Keratinocyte (primary cell): Measurements from ENCODE around the gene KIF11. TPM values are rescaled to one million over a fixed set of nuclear protein-coding genes. Genes with fewer than 3 reads are reported as not detected.

Experiments used
- DNase-seq: peaks from one replicate; pipeline ENCODE4 v3.0.0-alpha.2; 2011; ENCODE audit warnings: low read depth, missing footprints, low spot score
- FAIRE-seq: peaks from 2 replicates; lab custom pipeline; 2011; peaks lifted over from hg19 to GRCh38; lab: Jason Lieb, UNC
- H2AFZ ChIP-seq: 2 replicates; pipeline ENCODE4 v1.6.0; 2012; ENCODE audit warnings: low read length, control low read depth, inconsistent platforms; ENCODE audit not compliant: control insufficient read depth
- H3K27ac ChIP-seq: 2 replicates; pipeline ENCODE4 v1.5.1; 2011; ENCODE audit warnings: low read length; ENCODE audit not compliant: control insufficient read depth, insufficient read depth
- H3K27me3 ChIP-seq: 3 replicates; pipeline ENCODE4 v1.6.0; 2011; ENCODE audit warnings: low read length; ENCODE audit not compliant: control insufficient read depth, insufficient read depth; ENCODE audit errors: extremely low read depth
- H3K36me3 ChIP-seq, 2 experiments: 2 replicates in 1 of 2; 3 replicates in 1 of 2; pipeline ENCODE4 v1.5.1; 2011; ENCODE audit warnings: low read length in 2 of 2, mild to moderate bottlenecking in 1 of 2; ENCODE audit not compliant: control insufficient read depth in 2 of 2, insufficient read depth in 2 of 2; ENCODE audit errors: extremely low read depth in 1 of 2
- H3K4me1 ChIP-seq: 3 replicates; pipeline ENCODE4 v1.5.1; 2011; ENCODE audit warnings: low read length; ENCODE audit not compliant: control insufficient read depth, insufficient read depth; ENCODE audit errors: extremely low read depth
- H3K4me2 ChIP-seq: 3 replicates; pipeline ENCODE4 v1.6.0; 2011; ENCODE audit warnings: low read depth, low read length; ENCODE audit not compliant: control insufficient read depth, insufficient read depth; ENCODE audit errors: extremely low read depth
- H3K4me3 ChIP-seq, 3 experiments: fragments of 200-600 bp in 1 of 3; sonication (generic) in 1 of 3; 2 replicates in 2 of 3; 3 replicates in 1 of 3; pipeline ENCODE4 v1.5.1; 2011 to 2016; ENCODE audit warnings: low read length in 3 of 3, mild to moderate bottlenecking in 3 of 3, control low read depth in 2 of 3, inconsistent platforms in 1 of 3, low read depth in 1 of 3, mixed read lengths in 1 of 3, mixed run types in 1 of 3, moderate library complexity in 1 of 3; ENCODE audit not compliant: control insufficient read depth in 2 of 3, insufficient read depth in 2 of 3; ENCODE audit errors: extremely low read depth in 1 of 3
- H3K79me2 ChIP-seq: 2 replicates; pipeline ENCODE4 v1.6.0; 2012; ENCODE audit warnings: low read length; ENCODE audit not compliant: control insufficient read depth, insufficient read depth
- H3K9ac ChIP-seq: 3 replicates; pipeline ENCODE4 v1.6.0; 2011; ENCODE audit warnings: low read length; ENCODE audit not compliant: control insufficient read depth, insufficient read depth; ENCODE audit errors: extremely low read depth
- H3K9me1 ChIP-seq: 3 replicates; pipeline ENCODE4 v1.6.0; 2011; ENCODE audit warnings: low read length; ENCODE audit not compliant: control insufficient read depth, insufficient read depth; ENCODE audit errors: extremely low read depth
- H3K9me3 ChIP-seq: 2 replicates; pipeline ENCODE4 v1.5.1; 2012; ENCODE audit warnings: low read depth, low read length; ENCODE audit not compliant: control insufficient read depth
- H4K20me1 ChIP-seq: 3 replicates; pipeline ENCODE4 v1.6.0; 2011; ENCODE audit warnings: low read length; ENCODE audit not compliant: control insufficient read depth, insufficient read depth; ENCODE audit errors: extremely low read depth
- EZH2 ChIP-seq: IDR thresholded peaks from one replicate; pipeline ENCODE4 v1.6.1; 2012; ENCODE audit warnings: inconsistent platforms, mild to moderate bottlenecking, low read length, moderate library complexity
- dilution Hi-C: fragments of 300-500 bp; cut with MboI; formaldehyde crosslinking; loops from one replicate; pipeline ENCODE4 v1.7.0; 2020; ENCODE audit warnings: low sequenced_read_pairs; ENCODE audit not compliant: extremely low pct_ligation_motif_present
- polyA plus RNA-seq, 5 experiments: library from polyadenylated mRNA; depleted of rRNA in 3 of 5; stranded (reverse) in 3 of 5; stranded (forward) in 1 of 5; unstranded in 1 of 5; fragments of >200 nt; gene quantifications; 1 replicate in 1 of 5; 2 replicates in 3 of 5; 3 replicates in 1 of 5; pipeline versions ENCODE4 v1.2.1 to v1.2.3, GENCODE V29; 2011 to 2012; ENCODE audit warnings: missing spikeins in 2 of 5, low read depth in 1 of 5, low replicate concordance in 1 of 5
- TF ChIP-seq, protein P1 (sequence below), 3 experiments: IDR thresholded peaks in 1 of 3; conservative IDR thresholded peaks in 1 of 3; optimal IDR thresholded peaks in 1 of 3; 2 replicates in 2 of 3; 3 replicates in 1 of 3; pipeline versions ENCODE3 to v1.5.1; 2011; ENCODE audit warnings: low read length in 3 of 3, mild to moderate bottlenecking in 3 of 3, moderate library complexity in 2 of 3, control low read depth in 1 of 3, inconsistent platforms in 1 of 3; ENCODE audit not compliant: insufficient read depth in 2 of 3; ENCODE audit errors: extremely low read depth in 1 of 3

Gene KIF11
- polyA plus RNA-seq, 1 donor (not counting 4 experiments of a cell fraction or from before 2014, with no cell fraction given) = 10.6 TPM

DNA sequence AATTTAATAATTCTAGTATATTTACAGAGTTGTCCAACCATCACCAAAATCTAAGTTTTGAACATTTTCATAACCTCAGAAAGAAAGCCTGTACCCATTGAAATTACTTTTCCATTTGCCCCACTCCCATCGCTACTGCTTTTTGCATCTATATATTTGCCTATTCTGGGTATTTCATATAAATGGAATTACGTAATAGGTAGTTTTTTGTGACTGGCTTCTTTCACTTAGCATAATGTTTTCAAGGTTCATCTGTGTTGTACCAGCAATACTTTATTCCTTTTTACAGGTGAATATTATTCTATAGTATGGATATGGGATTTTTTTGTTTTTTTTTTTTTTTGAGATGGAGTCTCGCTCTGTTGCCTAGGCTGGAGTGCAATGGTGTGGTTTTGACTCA is 22.6 kb downstream of the KIF11 start:
- no peaks in the 10 kb centered on the region for H3K79me2 ChIP-seq
- no peak for FAIRE-seq

DNA sequence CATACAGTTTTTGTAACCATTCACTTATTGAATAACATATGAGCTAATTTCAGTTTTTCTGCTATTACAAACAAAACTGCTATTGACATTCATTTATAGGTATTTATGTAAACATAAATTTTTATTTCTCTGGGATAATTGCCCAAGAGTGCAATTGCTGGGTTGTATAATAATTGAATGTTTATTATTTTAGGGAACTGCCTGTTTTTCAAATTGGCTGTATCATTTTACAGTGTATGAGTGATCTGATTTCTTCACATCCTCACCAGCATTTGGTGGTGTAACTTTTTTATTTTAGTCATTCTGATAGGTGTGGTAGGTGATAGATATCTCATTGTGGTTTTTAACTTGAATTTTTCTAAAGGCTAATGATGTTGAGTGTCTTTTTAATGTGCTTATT is 26.4 kb downstream of the KIF11 start:
- Histone ChIP-seq H2AFZ (no peak overlapping the region), H3K36me3 (peaks cover 2 to 8% of the 10 kb centered on the region in 2 experiments), H3K79me2 (no peaks in the 10 kb centered on the region), H3K9me1 (no peaks in the 10 kb centered on the region), H3K4me3 (no peak overlapping the region), H3K27me3 (no peaks in the 10 kb centered on the region), H3K4me2 (no peak overlapping the region), H3K9ac (no peak overlapping the region), H3K4me1 (no peaks in the 10 kb centered on the region), H3K9me3 (no peaks in the 10 kb centered on the region), H3K27ac (no peak overlapping the region), H4K20me1 (no peaks in the 10 kb centered on the region)
- TF ChIP-seq EZH2 = no peak
- TF ChIP-seq, protein P1, sequence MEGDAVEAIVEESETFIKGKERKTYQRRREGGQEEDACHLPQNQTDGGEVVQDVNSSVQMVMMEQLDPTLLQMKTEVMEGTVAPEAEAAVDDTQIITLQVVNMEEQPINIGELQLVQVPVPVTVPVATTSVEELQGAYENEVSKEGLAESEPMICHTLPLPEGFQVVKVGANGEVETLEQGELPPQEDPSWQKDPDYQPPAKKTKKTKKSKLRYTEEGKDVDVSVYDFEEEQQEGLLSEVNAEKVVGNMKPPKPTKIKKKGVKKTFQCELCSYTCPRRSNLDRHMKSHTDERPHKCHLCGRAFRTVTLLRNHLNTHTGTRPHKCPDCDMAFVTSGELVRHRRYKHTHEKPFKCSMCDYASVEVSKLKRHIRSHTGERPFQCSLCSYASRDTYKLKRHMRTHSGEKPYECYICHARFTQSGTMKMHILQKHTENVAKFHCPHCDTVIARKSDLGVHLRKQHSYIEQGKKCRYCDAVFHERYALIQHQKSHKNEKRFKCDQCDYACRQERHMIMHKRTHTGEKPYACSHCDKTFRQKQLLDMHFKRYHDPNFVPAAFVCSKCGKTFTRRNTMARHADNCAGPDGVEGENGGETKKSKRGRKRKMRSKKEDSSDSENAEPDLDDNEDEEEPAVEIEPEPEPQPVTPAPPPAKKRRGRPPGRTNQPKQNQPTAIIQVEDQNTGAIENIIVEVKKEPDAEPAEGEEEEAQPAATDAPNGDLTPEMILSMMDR (optimal IDR thresholded peaks at IDR 0.05 in 1 of 3, IDR thresholded peaks at IDR 0.05 in 1 of 3, conservative IDR thresholded peaks at IDR 0.05 in 1 of 3; ENCODE audit: extremely low read depth in 1 of 3, insufficient read depth in 2 of 3, low read length in 3 of 3) = no peak
- DNase-seq (no peak), FAIRE-seq (no peak)
- dilution Hi-C loops = no loop called here

More for the DNA sequence above, 22.6 kb downstream of the KIF11 start:
- no peak overlapping the region for H2AFZ ChIP-seq
- no peak for DNase-seq
- H3K27me3 ChIP-seq = no peaks in the 10 kb centered on the region
- no peak overlapping the region for H3K27ac ChIP-seq
- peaks cover 2 to 8% of the 10 kb centered on the region in 2 experiments for H3K36me3 ChIP-seq
- H3K4me2 ChIP-seq = no peak overlapping the region
- H3K4me3 ChIP-seq = no peak overlapping the region
- dilution Hi-C loops = no loop called here
- no peaks in the 10 kb centered on the region for H4K20me1 ChIP-seq
- no peaks in the 10 kb centered on the region for H3K4me1 ChIP-seq
- H3K9me3 ChIP-seq = no peaks in the 10 kb centered on the region
- H3K9ac ChIP-seq = no peak overlapping the region
- no peak for TF ChIP-seq EZH2
- TF ChIP-seq, protein P1 (optimal IDR thresholded peaks at IDR 0.05 in 1 of 3, IDR thresholded peaks at IDR 0.05 in 1 of 3, conservative IDR thresholded peaks at IDR 0.05 in 1 of 3; ENCODE audit: extremely low read depth in 1 of 3, insufficient read depth in 2 of 3, low read length in 3 of 3) = no peak
- no peaks in the 10 kb centered on the region for H3K9me1 ChIP-seq
